GM15510 (cell line): Measurements from ENCODE around the gene A2ML1.

Experiments
- POLR2A ChIP-seq: IDR thresholded peaks from 3 replicates; pipeline ENCODE4 v1.6.1; 2011; ENCODE audit warnings: borderline replicate concordance; ENCODE audit not compliant: insufficient read length; ENCODE audit errors: extremely low read depth

Gene A2ML1

GRCh38 chr12:8916154-8916553 lies 93.7 kb downstream of the A2ML1 start:
- no peak for TF ChIP-seq POLR2A

GRCh38 chr12:8917031-8917430 lies 94.6 kb downstream of the A2ML1 start:
- no peak for TF ChIP-seq POLR2A

DNA sequence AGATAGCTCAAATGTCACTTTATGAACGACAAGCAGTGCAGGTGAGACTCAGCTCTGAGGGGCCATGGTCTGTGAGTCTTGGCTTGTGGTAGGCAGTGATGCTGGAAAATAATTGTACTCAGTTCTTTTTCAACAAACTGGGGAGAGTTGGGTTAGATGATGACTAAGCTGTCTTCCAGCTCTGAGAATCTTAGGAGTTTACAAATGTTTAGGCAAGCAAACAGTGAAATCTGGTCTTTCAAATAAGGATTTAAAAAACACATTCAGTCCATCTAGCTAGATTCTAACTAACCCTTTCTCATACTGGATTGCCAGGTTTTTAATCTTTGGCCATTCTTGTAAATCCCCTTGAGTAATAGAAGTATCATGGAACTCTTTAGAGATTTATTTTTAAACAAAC lies 95.3 kb downstream of the A2ML1 start:
- no peak for TF ChIP-seq POLR2A

GRCh38 chr12:8922544-8922943 lies 100.1 kb downstream of the A2ML1 start:
- TF ChIP-seq POLR2A: no peak
